ENCODE data around the gene GPATCH2. TPM values are rescaled to one million over a fixed set of nuclear protein-coding genes. Genes with fewer than 3 reads are reported as not detected.

The GPATCH2 gene
- total RNA-seq, 1 experiment from 2014 or later, result 15.7 TPM

Other genes with a start within 250 kb of the GPATCH2 start
- 0.22 and 0.37 TPM in 2 replicates for gene SPATA17, start 254 bp upstream of the GPATCH2 start, total RNA-seq (2014; rRNA removed; shearing (Covaris generic))